ENCODE results near the gene SDCCAG8.
A peak's percentile ranks its signal among the peaks of the same experiment; 100 is the strongest.

Gene SDCCAG8

GRCh38 chr1:243281672-243282071 lies 25.8 kb downstream of the SDCCAG8 start:
- DNase-seq (ENCODE audit: low read depth in 3 of 3) = no peak

GRCh38 chr1:243286409-243287122 lies 30.7 kb downstream of the SDCCAG8 start:
- DNase-seq (ENCODE audit: low read depth in 3 of 3) = no peak

- DNase-seq (ENCODE audit: low read depth in 3 of 3) = no peak
Measured at GRCh38 chr1:243287123-243287460, 31.3 kb downstream of the SDCCAG8 start.

- no peak for DNase-seq (ENCODE audit: low read depth in 3 of 3)
Measured at GRCh38 chr1:243287652-243288051, 31.8 kb downstream of the SDCCAG8 start.

GRCh38 chr1:243288062-243288461 lies 32.2 kb downstream of the SDCCAG8 start:
- no peak for DNase-seq (ENCODE audit: low read depth in 3 of 3)

- DNase-seq (ENCODE audit: low read depth in 3 of 3) = no peak
Measured at GRCh38 chr1:243291292-243291691, 35.5 kb downstream of the SDCCAG8 start.

GRCh38 chr1:243292117-243292516 lies 36.3 kb downstream of the SDCCAG8 start:
- no peak for DNase-seq (ENCODE audit: low read depth in 3 of 3)

GRCh38 chr1:243293941-243294722 lies 38.3 kb downstream of the SDCCAG8 start:
- no peak for DNase-seq (ENCODE audit: low read depth in 3 of 3)

GRCh38 chr1:243294723-243295121 lies 38.9 kb downstream of the SDCCAG8 start:
- no peak for DNase-seq (ENCODE audit: low read depth in 3 of 3)

GRCh38 chr1:243299069-243299468 lies 43.2 kb downstream of the SDCCAG8 start:
- no peak for DNase-seq (ENCODE audit: low read depth in 3 of 3)

- no peak for DNase-seq (ENCODE audit: low read depth in 3 of 3)
Measured at GRCh38 chr1:243301059-243301458, 45.2 kb downstream of the SDCCAG8 start.

GRCh38 chr1:243311809-243312208 lies 56.0 kb downstream of the SDCCAG8 start:
- DNase-seq (ENCODE audit: low read depth in 3 of 3) = no peak

GRCh38 chr1:243312952-243313634 lies 57.3 kb downstream of the SDCCAG8 start:
- DNase-seq (ENCODE audit: low read depth in 3 of 3) = no peak

- DNase-seq (ENCODE audit: low read depth in 3 of 3) = no peak
Measured at GRCh38 chr1:243313635-243314536, 58.0 kb downstream of the SDCCAG8 start.

- no peak for DNase-seq (ENCODE audit: low read depth in 3 of 3)
Measured at GRCh38 chr1:243315455-243315854, 59.6 kb downstream of the SDCCAG8 start.

- DNase-seq (ENCODE audit: low read depth in 3 of 3) = no peak
Measured at GRCh38 chr1:243315893-243316292, 60.1 kb downstream of the SDCCAG8 start.

GRCh38 chr1:243316366-243316989 lies 60.6 kb downstream of the SDCCAG8 start:
- no peak for DNase-seq (ENCODE audit: low read depth in 3 of 3)

GRCh38 chr1:243320224-243320623 lies 64.4 kb downstream of the SDCCAG8 start:
- DNase-seq (ENCODE audit: low read depth in 3 of 3) = no peak

- no peak for DNase-seq (ENCODE audit: low read depth in 3 of 3)
Measured at GRCh38 chr1:243322326-243322725, 66.5 kb downstream of the SDCCAG8 start.

GRCh38 chr1:243323491-243323890 lies 67.7 kb downstream of the SDCCAG8 start:
- no peak for DNase-seq (ENCODE audit: low read depth in 3 of 3)

GRCh38 chr1:243325305-243325890 lies 69.6 kb downstream of the SDCCAG8 start:
- peak in 1 of 3 experiments; percentile 22 for DNase-seq (ENCODE audit: low read depth in 3 of 3)

All from stimulated activated CD4-positive, alpha-beta T cell treated with anti-CD3 and anti-CD28 coated beads, TNF-alpha, amount 100 ng/mL, for 24 hours (primary cell).